Activated B cell treated with CpG ODN at 0.5 μM for 24 hours (primary cell): ENCODE results near the gene DTNA. TPM values are rescaled to one million over a fixed set of nuclear protein-coding genes. Genes with fewer than 3 reads are reported as not detected.

Experiments used
- ATAC-seq: fragments of 200-7000 bp; cut with Tn5 transposase; one replicate; pipeline ENCODE4 v1.10.0; 2021; ENCODE audit warnings: low read depth, mild to moderate bottlenecking, moderate library complexity
- CTCF ChIA-PET: fragments of 350-600 bp; sonication (Branson Sonifier 250); formaldehyde crosslinking; loops from one replicate; lab custom pipeline; 2021; ENCODE audit warnings: antibody characterized with exemption; lab: Charles Lee
- POLR2A ChIA-PET: fragments of 350-600 bp; sonication (Branson Sonifier 250); formaldehyde crosslinking; loops from one replicate; lab custom pipeline; 2021; ENCODE audit warnings: antibody characterized with exemption; lab: Charles Lee
- DNase-seq: peaks from one replicate; pipeline ENCODE4 v3.0.0; 2022
- H3K27ac Mint-ChIP-seq: one replicate; pipeline ENCODE4 v1.8.0; 2020; ENCODE audit warnings: mixed read lengths
- H3K27me3 Mint-ChIP-seq: one replicate; pipeline ENCODE4 v1.8.0; 2021; ENCODE audit warnings: mixed read lengths
- H3K36me3 Mint-ChIP-seq: one replicate; pipeline ENCODE4 v1.8.0; 2021; ENCODE audit warnings: low read depth, mixed read lengths
- H3K4me1 Mint-ChIP-seq: one replicate; pipeline ENCODE4 v1.8.0; 2021; ENCODE audit warnings: mixed read lengths
- H3K4me3 Mint-ChIP-seq: one replicate; pipeline ENCODE4 v1.8.0; 2020; ENCODE audit warnings: mild to moderate bottlenecking, mixed read lengths
- H3K9me3 Mint-ChIP-seq: one replicate; pipeline ENCODE4 v1.8.0; 2020; ENCODE audit warnings: mixed read lengths
- CTCF ChIP-seq: fragments of 200-600 bp; IDR thresholded peaks from one replicate; pipeline ENCODE4 v1.8.0; 2022; ENCODE audit warnings: antibody characterized with exemption, mild to moderate bottlenecking
- intact Hi-C: fragments of 100-400 bp; cut with micrococcal nuclease; formaldehyde crosslinking; loops from one replicate; pipeline ENCODE4 v1.15.1; 2024
- total RNA-seq: library from RNA; stranded (reverse); gene quantifications from 2 replicates; pipeline ENCODE4 v1.2.3, GENCODE V29; 2022

The DTNA gene
- total RNA-seq, 1 donor from 2014 or later = not detected

GRCh38 chr18:34933909-34934661 is 224.0 kb downstream of the DTNA start:
- Mint-ChIP-seq H3K27ac (no peak overlapping the region), H3K27me3 (no peaks in the 10 kb centered on the region), H3K4me3 (no peak overlapping the region), H3K36me3 (no peaks in the 10 kb centered on the region), H3K4me1 (no peaks in the 10 kb centered on the region), H3K9me3 (no peaks in the 10 kb centered on the region)
- ATAC-seq = no peak
- no peak for DNase-seq
- ChIA-PET POLR2A (no interaction called here), CTCF (no interaction called here)
- no peak for TF ChIP-seq CTCF
- intact Hi-C loops = no loop called here

GRCh38 chr18:34936772-34937171 is 226.7 kb downstream of the DTNA start:
- Mint-ChIP-seq H3K4me3 (no peak overlapping the region), H3K27ac (no peak overlapping the region), H3K4me1 (no peaks in the 10 kb centered on the region), H3K9me3 (no peaks in the 10 kb centered on the region), H3K27me3 (peaks cover 2% of the 10 kb centered on the region), H3K36me3 (no peaks in the 10 kb centered on the region)
- TF ChIP-seq CTCF = no peak
- DNase-seq (no peak), ATAC-seq (no peak)
- ChIA-PET POLR2A (no interaction called here), CTCF (no interaction called here)
- intact Hi-C loops = no loop called here

- no peak overlapping the region for H3K27ac Mint-ChIP-seq
- ChIA-PET POLR2A (no interaction called here), CTCF (no interaction called here)
- no peaks in the 10 kb centered on the region for H3K9me3 Mint-ChIP-seq
- no peak for DNase-seq
- no peak overlapping the region for H3K4me3 Mint-ChIP-seq
- no peak for TF ChIP-seq CTCF
- peaks cover 10% of the 10 kb centered on the region for H3K27me3 Mint-ChIP-seq
- intact Hi-C loops = no loop called here
- H3K4me1 Mint-ChIP-seq = no peaks in the 10 kb centered on the region
- no peaks in the 10 kb centered on the region for H3K36me3 Mint-ChIP-seq
- no peak for ATAC-seq
These were observed 228.0 kb downstream of the DTNA start for GRCh38 chr18:34938090-34938489.
